ENCODE results near the gene HDAC8.
"Not testable (repeated sequence)": the region's sequence is repeated elsewhere in the genome, so short reads cannot be mapped to it uniquely, and the experiment has no call there.

The HDAC8 gene

DNA sequence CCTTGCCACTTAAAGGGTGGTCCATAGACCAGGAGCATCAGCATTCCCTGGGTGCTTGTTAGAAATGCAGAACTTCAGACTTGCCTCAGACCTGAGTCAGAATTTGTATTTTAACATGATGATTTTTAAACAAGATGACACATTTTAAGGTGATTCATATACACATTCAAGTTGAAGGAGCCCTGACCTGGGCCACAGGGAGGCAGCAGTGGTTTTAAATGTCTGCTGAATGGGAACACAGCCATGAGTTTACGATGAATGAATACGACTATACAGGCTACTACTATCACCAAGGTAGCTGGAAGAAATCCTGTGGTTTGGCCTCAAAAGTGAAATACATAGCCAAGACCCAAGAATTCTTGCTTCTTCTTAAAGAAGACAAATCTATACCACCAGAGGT is 2.9 kb downstream of the HDAC8 start:
- no peak overlapping the region for H3K9ac ChIP-seq (ENCODE audit: low read length)
- no peak overlapping the region for H3K4me3 ChIP-seq (ENCODE audit: low read length)
- no peaks in the 10 kb centered on the region for H3K9me3 ChIP-seq (ENCODE audit: control insufficient read depth, low read length)
- H3K4me1 ChIP-seq (ENCODE audit: control insufficient read depth, insufficient read depth, low read length), result no peaks in the 10 kb centered on the region
- H3K27me3 ChIP-seq (ENCODE audit: control insufficient read depth, insufficient read depth, low read length), result no peaks in the 10 kb centered on the region
- no peaks in the 10 kb centered on the region for H3K36me3 ChIP-seq (ENCODE audit: control insufficient read depth, insufficient read depth, low read length)

DNA sequence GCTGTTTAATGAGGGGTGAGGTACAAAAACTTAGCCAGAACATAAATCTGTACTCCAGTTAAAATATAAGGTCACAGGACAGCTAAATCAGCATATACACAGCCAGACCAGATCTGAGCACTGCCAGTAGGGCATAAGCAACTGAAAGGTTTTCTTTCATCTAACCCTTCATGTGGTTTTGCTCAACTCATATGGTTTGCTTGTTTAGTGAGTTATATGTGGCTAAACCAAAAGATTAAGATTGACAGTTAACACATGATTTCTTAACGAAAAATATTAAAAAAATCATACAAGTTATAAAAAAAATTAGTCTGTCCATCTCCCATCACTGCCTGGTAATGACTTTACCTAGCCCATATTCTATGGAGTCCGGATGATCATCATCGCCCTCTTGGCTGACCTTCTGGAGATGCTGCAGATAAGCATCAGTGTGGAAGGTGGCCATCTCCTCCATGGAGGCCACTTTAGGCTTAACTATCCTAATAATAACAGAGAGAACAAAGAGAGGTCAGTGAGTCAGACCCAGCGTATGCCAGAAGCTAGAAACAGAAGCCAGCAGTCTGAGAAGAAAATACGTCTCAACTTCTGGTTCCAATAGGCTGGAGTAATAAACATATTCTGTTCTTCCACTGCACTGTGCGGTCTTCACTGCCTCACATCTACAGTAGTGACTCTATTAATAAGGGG is 4.1 kb downstream of the HDAC8 start:
- Histone ChIP-seq H3K9me3 (ENCODE audit: control insufficient read depth, low read length) (no peaks in the 10 kb centered on the region), H3K4me1 (ENCODE audit: control insufficient read depth, insufficient read depth, low read length) (no peaks in the 10 kb centered on the region), H3K27me3 (ENCODE audit: control insufficient read depth, insufficient read depth, low read length) (no peaks in the 10 kb centered on the region), H3K4me3 (ENCODE audit: low read length) (no peak overlapping the region), H3K36me3 (ENCODE audit: control insufficient read depth, insufficient read depth, low read length) (no peaks in the 10 kb centered on the region), H3K9ac (ENCODE audit: low read length) (no peak overlapping the region)

DNA sequence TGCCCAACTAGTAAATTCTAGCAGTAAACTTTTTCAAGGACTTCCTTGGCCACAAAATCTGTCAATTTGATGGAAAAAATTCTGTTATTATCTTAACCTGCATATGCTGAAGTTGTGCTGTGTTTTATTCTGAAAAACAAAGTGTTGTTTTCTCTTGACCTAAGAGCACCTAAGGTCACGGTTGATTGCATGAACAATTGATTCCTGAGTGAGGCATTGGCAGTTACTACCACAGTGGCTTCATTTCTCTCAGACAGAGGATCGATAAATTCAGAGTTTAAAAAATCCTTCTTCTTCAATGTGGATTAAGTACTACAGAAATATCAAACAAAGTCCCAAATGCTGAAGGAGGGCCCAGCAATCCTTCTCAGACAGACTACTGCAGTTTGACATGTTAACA is 6.2 kb downstream of the HDAC8 start:
- H3K9ac ChIP-seq (ENCODE audit: low read length), result no peak overlapping the region
- H3K36me3 ChIP-seq (ENCODE audit: control insufficient read depth, insufficient read depth, low read length), result no peaks in the 10 kb centered on the region
- H3K4me1 ChIP-seq (ENCODE audit: control insufficient read depth, insufficient read depth, low read length), result no peaks in the 10 kb centered on the region
- H3K27me3 ChIP-seq (ENCODE audit: control insufficient read depth, insufficient read depth, low read length), result no peaks in the 10 kb centered on the region
- no peaks in the 10 kb centered on the region for H3K9me3 ChIP-seq (ENCODE audit: control insufficient read depth, low read length)
- no peak overlapping the region for H3K4me3 ChIP-seq (ENCODE audit: low read length)

- H3K4me3 ChIP-seq (ENCODE audit: low read length); H3K9ac ChIP-seq (ENCODE audit: low read length); H3K9me3 ChIP-seq (ENCODE audit: control insufficient read depth, low read length); H3K27me3 ChIP-seq (ENCODE audit: control insufficient read depth, insufficient read depth, low read length); H3K36me3 ChIP-seq (ENCODE audit: control insufficient read depth, insufficient read depth, low read length); H3K4me1 ChIP-seq (ENCODE audit: control insufficient read depth, insufficient read depth, low read length): not testable (repeated sequence)
Observed at GRCh38 chrX:72559655-72560054, 13.0 kb downstream of the HDAC8 start.

GRCh38 chrX:72554448-72555140 is 18.0 kb downstream of the HDAC8 start:
- Histone ChIP-seq H3K4me1 (ENCODE audit: control insufficient read depth, insufficient read depth, low read length) (no peaks in the 10 kb centered on the region), H3K36me3 (ENCODE audit: control insufficient read depth, insufficient read depth, low read length) (no peaks in the 10 kb centered on the region), H3K4me3 (ENCODE audit: low read length) (no peak overlapping the region)

GRCh38 chrX:72552443-72552842 is 20.2 kb downstream of the HDAC8 start:
- not testable (repeated sequence) for H3K27me3 ChIP-seq (ENCODE audit: control insufficient read depth, insufficient read depth, low read length); H3K9me3 ChIP-seq (ENCODE audit: control insufficient read depth, low read length); H3K36me3 ChIP-seq (ENCODE audit: control insufficient read depth, insufficient read depth, low read length); H3K4me1 ChIP-seq (ENCODE audit: control insufficient read depth, insufficient read depth, low read length); H3K9ac ChIP-seq (ENCODE audit: low read length); H3K4me3 ChIP-seq (ENCODE audit: low read length)

More at GRCh38 chrX:72554448-72555140, 18.0 kb downstream of the HDAC8 start:
- Histone ChIP-seq H3K27me3 (ENCODE audit: control insufficient read depth, insufficient read depth, low read length) (no peaks in the 10 kb centered on the region), H3K9me3 (ENCODE audit: control insufficient read depth, low read length) (no peaks in the 10 kb centered on the region), H3K9ac (ENCODE audit: low read length) (no peak overlapping the region)

- no peaks in the 10 kb centered on the region for H3K9me3 ChIP-seq (ENCODE audit: control insufficient read depth, low read length)
- H3K4me1 ChIP-seq (ENCODE audit: control insufficient read depth, insufficient read depth, low read length), result no peaks in the 10 kb centered on the region
- no peaks in the 10 kb centered on the region for H3K27me3 ChIP-seq (ENCODE audit: control insufficient read depth, insufficient read depth, low read length)
- no peak overlapping the region for H3K4me3 ChIP-seq (ENCODE audit: low read length)
- H3K9ac ChIP-seq (ENCODE audit: low read length), result no peak overlapping the region
- no peaks in the 10 kb centered on the region for H3K36me3 ChIP-seq (ENCODE audit: control insufficient read depth, insufficient read depth, low read length)
Observed at GRCh38 chrX:72545990-72546389, 26.7 kb downstream of the HDAC8 start.

DNA sequence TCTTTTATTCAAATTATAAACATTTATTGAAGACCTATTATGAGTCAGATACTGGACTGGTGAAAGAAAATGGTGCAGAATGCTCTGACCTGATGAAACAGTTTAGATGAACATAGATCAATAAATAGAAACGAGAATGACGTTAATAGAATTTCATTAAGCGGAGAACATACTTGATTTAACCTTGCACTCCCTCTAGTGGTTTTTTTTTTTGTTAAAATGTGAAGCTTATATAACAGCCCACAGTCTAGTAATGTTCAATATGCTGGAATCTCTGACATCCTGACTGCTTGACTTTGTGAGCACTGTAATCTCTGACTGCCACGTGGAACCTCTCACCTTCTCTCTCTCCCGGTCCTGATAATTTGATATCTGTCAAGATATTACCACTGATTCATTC is 32.3 kb downstream of the HDAC8 start:
- H3K9ac ChIP-seq (ENCODE audit: low read length), result no peak overlapping the region
- H3K9me3 ChIP-seq (ENCODE audit: control insufficient read depth, low read length), result no peaks in the 10 kb centered on the region
- peaks cover 3% of the 10 kb centered on the region for H3K4me1 ChIP-seq (ENCODE audit: control insufficient read depth, insufficient read depth, low read length)
- H3K27me3 ChIP-seq (ENCODE audit: control insufficient read depth, insufficient read depth, low read length), result no peaks in the 10 kb centered on the region
- H3K36me3 ChIP-seq (ENCODE audit: control insufficient read depth, insufficient read depth, low read length), result no peaks in the 10 kb centered on the region
- H3K4me3 ChIP-seq (ENCODE audit: low read length), result no peak overlapping the region

GRCh38 chrX:72539822-72540221 is 32.8 kb downstream of the HDAC8 start:
- Histone ChIP-seq H3K9me3 (ENCODE audit: control insufficient read depth, low read length) (no peaks in the 10 kb centered on the region), H3K36me3 (ENCODE audit: control insufficient read depth, insufficient read depth, low read length) (no peaks in the 10 kb centered on the region), H3K9ac (ENCODE audit: low read length) (no peak overlapping the region)

GRCh38 chrX:72536542-72536941 is 36.1 kb downstream of the HDAC8 start:
- H3K4me3 ChIP-seq (ENCODE audit: low read length), result no peak overlapping the region
- no peak overlapping the region for H3K9ac ChIP-seq (ENCODE audit: low read length)
- no peaks in the 10 kb centered on the region for H3K36me3 ChIP-seq (ENCODE audit: control insufficient read depth, insufficient read depth, low read length)
- no peaks in the 10 kb centered on the region for H3K9me3 ChIP-seq (ENCODE audit: control insufficient read depth, low read length)
- H3K27me3 ChIP-seq (ENCODE audit: control insufficient read depth, insufficient read depth, low read length), result no peaks in the 10 kb centered on the region
- H3K4me1 ChIP-seq (ENCODE audit: control insufficient read depth, insufficient read depth, low read length), result peaks cover 3% of the 10 kb centered on the region

More at GRCh38 chrX:72539822-72540221, 32.8 kb downstream of the HDAC8 start:
- Histone ChIP-seq H3K4me3 (ENCODE audit: low read length) (no peak overlapping the region), H3K27me3 (ENCODE audit: control insufficient read depth, insufficient read depth, low read length) (no peaks in the 10 kb centered on the region), H3K4me1 (ENCODE audit: control insufficient read depth, insufficient read depth, low read length) (peaks cover 3% of the 10 kb centered on the region)

DNA sequence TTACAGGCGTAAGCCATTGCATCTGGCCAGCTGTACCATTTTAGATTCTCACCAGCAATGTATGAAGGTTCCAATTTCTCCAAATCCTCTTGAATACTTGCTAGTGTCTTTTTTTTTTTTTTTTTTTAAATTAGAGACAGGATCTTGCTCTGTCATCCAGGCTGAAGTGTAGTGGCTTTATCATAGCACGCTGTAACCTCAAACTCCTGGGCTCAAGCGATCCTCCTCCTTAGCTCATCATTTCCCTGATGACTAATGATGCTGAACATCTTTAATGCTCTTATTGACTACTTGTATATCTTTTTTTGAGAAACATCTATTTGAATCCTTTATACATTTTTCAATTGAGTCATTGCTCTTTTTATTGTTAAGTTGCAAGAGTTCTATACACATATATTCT is 40.3 kb downstream of the HDAC8 start:
- H3K36me3 ChIP-seq (ENCODE audit: control insufficient read depth, insufficient read depth, low read length), result no peaks in the 10 kb centered on the region
- no peaks in the 10 kb centered on the region for H3K9me3 ChIP-seq (ENCODE audit: control insufficient read depth, low read length)
- H3K9ac ChIP-seq (ENCODE audit: low read length), result no peak overlapping the region
- H3K4me1 ChIP-seq (ENCODE audit: control insufficient read depth, insufficient read depth, low read length), result peaks cover 7% of the 10 kb centered on the region
- no peaks in the 10 kb centered on the region for H3K27me3 ChIP-seq (ENCODE audit: control insufficient read depth, insufficient read depth, low read length)
- no peak overlapping the region for H3K4me3 ChIP-seq (ENCODE audit: low read length)

GRCh38 chrX:72526534-72527508 is 45.8 kb downstream of the HDAC8 start:
- Histone ChIP-seq H3K4me3 (ENCODE audit: low read length) (no peak overlapping the region), H3K36me3 (ENCODE audit: control insufficient read depth, insufficient read depth, low read length) (no peaks in the 10 kb centered on the region), H3K9me3 (ENCODE audit: control insufficient read depth, low read length) (no peaks in the 10 kb centered on the region), H3K27me3 (ENCODE audit: control insufficient read depth, insufficient read depth, low read length) (no peaks in the 10 kb centered on the region), H3K4me1 (ENCODE audit: control insufficient read depth, insufficient read depth, low read length) (peaks cover 14% of the 10 kb centered on the region), H3K9ac (ENCODE audit: low read length) (no peak overlapping the region)
